ENCODE data around the gene LPIN2. TPM values are rescaled to one million over a fixed set of nuclear protein-coding genes. Genes with fewer than 3 reads are reported as not detected.

LPIN2 gene
- total and polyA plus RNA-seq, 8 donors: 5.1 to 23.0 (median 11.9) TPM

DNA sequence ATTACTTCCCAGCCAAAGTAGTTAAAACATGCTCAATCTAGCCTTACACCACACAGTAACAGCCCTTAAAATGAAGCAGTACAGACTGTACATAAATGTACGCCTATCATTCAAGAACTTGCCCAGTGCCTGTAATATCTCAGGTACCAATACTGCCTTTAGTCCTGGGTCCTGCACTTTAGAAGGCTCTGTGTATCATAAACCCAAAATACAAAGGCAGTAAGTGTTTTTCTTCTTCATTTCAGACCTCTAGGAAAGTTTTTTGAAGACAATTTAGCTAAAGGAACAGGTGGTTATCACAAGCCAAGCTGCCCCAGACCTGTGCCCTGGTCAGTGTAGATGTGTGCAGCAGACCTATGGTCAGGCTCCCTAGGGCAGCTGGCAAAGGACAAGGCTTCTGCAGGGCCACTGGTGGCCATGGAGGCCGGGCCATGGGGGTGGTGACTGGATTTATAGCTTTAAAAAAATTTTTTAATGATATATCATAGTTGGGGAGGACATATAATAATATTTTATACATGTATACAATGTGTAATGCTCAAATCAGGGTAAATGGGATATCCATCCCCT is 18.8 kb downstream of the LPIN2 start:
- intact Hi-C loops (cut with DNase I): no loop called here
- Histone ChIP-seq H3K4me1 (peaks cover 7 to 12% (median 11%) of the 10 kb centered on the region in 3 donors), H3K4me3 (no peak overlapping the region), H3K36me3 (no peaks in the 10 kb centered on the region), H3K9me3 (no peaks in the 10 kb centered on the region), H3K27ac (no peak overlapping the region), H3K27me3 (no peaks in the 10 kb centered on the region)
- TF ChIP-seq, protein P1, sequence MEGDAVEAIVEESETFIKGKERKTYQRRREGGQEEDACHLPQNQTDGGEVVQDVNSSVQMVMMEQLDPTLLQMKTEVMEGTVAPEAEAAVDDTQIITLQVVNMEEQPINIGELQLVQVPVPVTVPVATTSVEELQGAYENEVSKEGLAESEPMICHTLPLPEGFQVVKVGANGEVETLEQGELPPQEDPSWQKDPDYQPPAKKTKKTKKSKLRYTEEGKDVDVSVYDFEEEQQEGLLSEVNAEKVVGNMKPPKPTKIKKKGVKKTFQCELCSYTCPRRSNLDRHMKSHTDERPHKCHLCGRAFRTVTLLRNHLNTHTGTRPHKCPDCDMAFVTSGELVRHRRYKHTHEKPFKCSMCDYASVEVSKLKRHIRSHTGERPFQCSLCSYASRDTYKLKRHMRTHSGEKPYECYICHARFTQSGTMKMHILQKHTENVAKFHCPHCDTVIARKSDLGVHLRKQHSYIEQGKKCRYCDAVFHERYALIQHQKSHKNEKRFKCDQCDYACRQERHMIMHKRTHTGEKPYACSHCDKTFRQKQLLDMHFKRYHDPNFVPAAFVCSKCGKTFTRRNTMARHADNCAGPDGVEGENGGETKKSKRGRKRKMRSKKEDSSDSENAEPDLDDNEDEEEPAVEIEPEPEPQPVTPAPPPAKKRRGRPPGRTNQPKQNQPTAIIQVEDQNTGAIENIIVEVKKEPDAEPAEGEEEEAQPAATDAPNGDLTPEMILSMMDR (IDR thresholded peaks at IDR 0.05): no peak
- FAIRE-seq: no peak
- DNase-seq: no peak
- no peak for ATAC-seq
- WGBS, 2 donors: 89 to 92% methylated on average over 2 of the region's 2 CpGs

DNA sequence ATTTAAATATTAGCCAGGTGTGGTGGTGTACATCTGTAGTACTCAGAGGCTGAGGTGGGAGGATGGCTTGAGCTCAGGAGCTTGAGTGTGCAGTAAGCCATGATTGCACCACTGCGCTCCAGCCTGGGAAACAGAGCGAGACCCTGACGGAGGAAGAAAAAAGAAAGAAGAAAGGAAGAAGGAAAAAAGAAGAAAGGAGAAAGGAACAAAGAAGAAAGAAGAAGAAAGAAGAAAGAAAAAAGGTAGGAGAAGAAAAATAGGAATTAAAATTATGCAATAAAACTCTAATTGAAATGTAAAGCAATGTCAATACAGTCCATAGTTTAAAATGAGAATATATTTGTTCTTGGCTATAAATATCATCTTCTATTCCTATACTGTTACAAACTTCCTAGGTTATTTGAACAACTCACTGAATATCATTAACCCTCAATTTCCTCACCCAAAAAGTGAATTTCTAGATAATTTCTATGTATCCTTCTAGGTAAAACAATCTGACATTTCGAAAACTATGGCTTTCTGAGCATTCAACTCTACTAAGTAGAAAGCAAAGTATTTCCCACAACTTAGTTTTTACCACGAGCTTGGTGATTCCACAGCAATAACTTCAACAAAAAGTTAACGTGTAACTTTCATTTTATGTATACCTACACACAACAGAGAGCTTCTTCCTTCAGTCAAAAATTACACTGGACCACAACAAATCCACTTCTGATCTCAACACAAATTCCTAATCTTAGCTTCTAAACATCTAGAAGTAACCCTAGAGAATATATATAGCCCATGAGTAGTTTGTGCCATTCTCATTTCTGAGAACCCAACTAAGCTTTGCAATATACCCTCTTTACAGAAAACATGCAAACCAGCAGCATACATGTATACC is 19.7 kb downstream of the LPIN2 start:
- DNase-seq: no peak
- no peak for ATAC-seq
- FAIRE-seq: no peak
- intact Hi-C loops (cut with DNase I): no loop called here
- Histone ChIP-seq H3K4me3 (no peak overlapping the region), H3K9me3 (no peaks in the 10 kb centered on the region), H3K27me3 (no peaks in the 10 kb centered on the region), H3K36me3 (no peaks in the 10 kb centered on the region), H3K4me1 (peaks cover 4 to 6% (median 5%) of the 10 kb centered on the region in 3 donors), H3K27ac (no peak overlapping the region)
- TF ChIP-seq, protein P1 (IDR thresholded peaks at IDR 0.05): no peak
- WGBS, 2 donors: 87 to 89% methylated on average over 6 of the region's 6 CpGs

DNA sequence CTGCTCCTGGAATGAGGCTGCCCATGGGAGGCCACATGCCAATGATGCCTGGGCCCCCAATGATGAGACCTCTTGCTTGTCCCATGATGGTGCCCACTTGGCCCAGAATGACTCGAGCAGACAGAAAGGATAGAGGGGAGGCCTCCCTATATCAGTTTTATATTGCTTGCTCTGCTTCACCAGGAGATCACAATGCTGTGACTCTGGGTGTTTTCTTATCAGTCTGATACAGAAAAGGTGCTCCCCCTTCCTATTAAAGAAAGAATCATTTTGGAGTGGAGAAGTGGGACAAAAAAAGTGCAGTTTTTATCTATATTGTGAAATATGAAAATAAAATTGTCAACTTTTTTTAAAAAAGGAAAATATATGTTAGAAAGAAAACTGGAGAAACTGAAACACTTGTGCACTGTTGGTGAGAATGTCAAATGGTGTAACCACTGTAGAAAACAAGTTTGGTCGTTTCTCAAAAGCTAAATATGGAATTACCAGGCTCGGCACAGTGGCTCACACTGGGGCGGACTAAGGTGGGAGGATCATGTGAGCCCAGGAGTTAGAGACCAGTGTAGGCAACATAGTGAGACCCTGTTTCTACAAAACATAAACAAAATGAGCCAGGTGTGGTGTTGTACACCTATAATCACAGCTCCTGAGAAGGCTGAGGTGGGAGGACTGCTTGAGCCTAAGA is 21.8 kb downstream of the LPIN2 start:
- Histone ChIP-seq H3K27ac (no peak overlapping the region), H3K4me1 (peaks cover 0 to 6% (median 5%) of the 10 kb centered on the region in 3 donors), H3K9me3 (no peaks in the 10 kb centered on the region), H3K4me3 (no peak overlapping the region), H3K36me3 (no peaks in the 10 kb centered on the region), H3K27me3 (no peaks in the 10 kb centered on the region)
- WGBS, 2 donors: 72 to 73% methylated on average over 4 of the region's 4 CpGs
- DNase-seq (no peak), ATAC-seq (no peak), FAIRE-seq (no peak)
- TF ChIP-seq, protein P1 (IDR thresholded peaks at IDR 0.05): no peak
- intact Hi-C loops (cut with DNase I): no loop called here

DNA sequence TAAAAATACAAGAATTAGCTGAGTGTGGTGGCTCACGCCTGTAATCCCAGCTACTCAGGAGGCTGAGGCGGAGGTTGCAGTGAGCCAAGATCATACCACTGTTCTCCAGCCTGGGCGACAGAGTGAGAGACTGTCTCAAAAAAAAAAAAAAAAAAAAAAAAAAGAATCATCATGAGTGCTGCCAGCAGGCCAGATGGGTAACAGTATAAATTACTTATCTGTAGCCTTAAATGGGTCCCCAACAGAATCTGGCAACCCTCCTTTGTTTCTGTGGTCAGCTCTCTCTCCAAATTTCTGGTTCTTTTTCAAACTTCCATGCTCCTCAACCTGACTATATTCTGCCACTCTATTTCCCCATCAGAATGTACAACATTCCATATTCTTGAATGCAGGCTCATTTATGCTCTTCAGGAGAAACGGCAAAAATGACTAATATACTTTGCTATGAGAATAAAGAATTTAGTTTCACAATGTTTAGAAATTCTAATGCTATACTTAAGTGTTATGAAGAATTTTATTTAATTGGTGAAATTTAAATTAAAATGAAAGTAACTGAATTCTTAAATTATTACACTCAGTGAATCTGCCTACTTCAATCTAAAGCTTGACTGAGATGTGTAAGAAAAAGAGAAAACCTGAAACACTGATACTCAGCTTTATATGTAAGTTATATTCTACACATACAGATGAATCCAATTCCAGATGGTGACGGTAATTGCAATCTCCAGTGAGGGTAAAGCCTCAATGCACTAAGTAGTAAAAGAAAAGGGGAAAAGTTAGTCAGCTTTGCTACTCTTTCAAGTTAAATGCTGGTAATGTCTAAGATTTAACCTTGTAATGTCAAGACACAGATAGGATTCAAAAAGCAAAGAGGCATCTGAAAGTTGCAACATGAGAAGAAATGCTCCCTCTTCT is 24.8 kb downstream of the LPIN2 start:
- TF ChIP-seq, protein P1 (IDR thresholded peaks at IDR 0.05): no peak
- H3K27me3 ChIP-seq: no peaks in the 10 kb centered on the region
- no peaks in the 10 kb centered on the region for H3K36me3 ChIP-seq
- no peak overlapping the region for H3K27ac ChIP-seq
- peaks cover 13 to 33% (median 23%) of the 10 kb centered on the region in 3 donors for H3K4me1 ChIP-seq
- no peak for FAIRE-seq
- no peak for DNase-seq
- intact Hi-C loops (cut with DNase I): no loop called here
- no peak for ATAC-seq
- no peak overlapping the region for H3K4me3 ChIP-seq
- WGBS, 2 donors: 94 to 98% methylated on average over 5 of the region's 5 CpGs
- H3K9me3 ChIP-seq: no peaks in the 10 kb centered on the region
